ENCODE results near the gene KCNMA1.
"Not testable (repeated sequence)": the region's sequence is repeated elsewhere in the genome, so short reads cannot be mapped to it uniquely, and the experiment has no call there.

KCNMA1 gene

DNA sequence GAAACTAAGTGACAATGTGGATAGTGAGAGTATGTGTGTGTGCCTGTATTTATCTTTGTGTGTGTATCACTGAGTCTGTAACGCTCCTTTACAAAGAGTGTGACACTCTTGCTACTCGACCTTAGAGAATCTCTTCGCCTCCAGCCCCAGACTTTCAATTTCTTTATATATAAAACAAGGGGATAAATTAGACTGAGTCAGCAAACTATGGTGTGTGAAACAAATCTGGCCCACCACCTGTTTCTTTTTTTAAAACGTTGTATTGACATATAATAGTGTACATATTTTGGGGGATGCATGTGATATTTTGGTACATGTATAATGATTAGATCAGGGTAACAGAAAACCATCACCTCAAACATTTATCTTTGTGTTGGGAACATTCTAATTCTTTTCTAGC, 240.5 kb downstream of the KCNMA1 start:
- no peaks in the 10 kb centered on the region for H3K27me3 ChIP-seq (replicated peaks; ENCODE audit: control insufficient read depth, insufficient read depth, low read length, poor library complexity, severe bottlenecking)
- DNase-seq, result no peak
- H3K4me1 ChIP-seq (ENCODE audit: control insufficient read depth, insufficient read depth, low read length, poor library complexity, severe bottlenecking), result no peaks in the 10 kb centered on the region
- H3K36me3 ChIP-seq (ENCODE audit: control insufficient read depth, insufficient read depth, low read length), result no peaks in the 10 kb centered on the region
- H3K9me3 ChIP-seq (ENCODE audit: control insufficient read depth, low read length), result no peaks in the 10 kb centered on the region
- no peak overlapping the region for H3K27ac ChIP-seq (ENCODE audit: insufficient read depth, low read length, poor library complexity, severe bottlenecking)
- no peak overlapping the region for H3K4me3 ChIP-seq (ENCODE audit: insufficient read depth, low read depth, low read length, poor library complexity, severe bottlenecking)

DNA sequence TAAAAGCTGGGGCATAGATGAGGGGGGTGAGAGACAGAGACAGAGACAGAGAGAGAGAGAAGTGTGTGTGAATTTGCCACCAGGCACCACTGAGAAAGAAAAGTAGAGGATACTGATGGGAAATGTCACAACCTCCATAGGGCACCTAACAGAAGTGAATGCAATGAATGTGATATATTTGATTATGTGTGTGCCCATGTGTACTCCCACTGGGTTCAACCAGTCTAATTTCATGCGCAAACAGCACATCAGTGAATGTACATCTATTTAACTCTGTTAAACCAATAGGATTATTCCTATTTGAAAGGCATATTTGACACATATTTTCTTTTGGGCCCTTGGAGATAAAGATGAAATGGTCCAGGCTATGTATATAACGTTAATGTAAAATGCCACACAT, 241.3 kb downstream of the KCNMA1 start:
- Histone ChIP-seq H3K36me3 (ENCODE audit: control insufficient read depth, insufficient read depth, low read length) (no peaks in the 10 kb centered on the region), H3K27ac (ENCODE audit: insufficient read depth, low read length, poor library complexity, severe bottlenecking) (no peak overlapping the region), H3K9me3 (ENCODE audit: control insufficient read depth, low read length) (no peaks in the 10 kb centered on the region), H3K4me3 (ENCODE audit: insufficient read depth, low read depth, low read length, poor library complexity, severe bottlenecking) (no peak overlapping the region), H3K4me1 (ENCODE audit: control insufficient read depth, insufficient read depth, low read length, poor library complexity, severe bottlenecking) (no peaks in the 10 kb centered on the region), H3K27me3 (replicated peaks; ENCODE audit: control insufficient read depth, insufficient read depth, low read length, poor library complexity, severe bottlenecking) (no peaks in the 10 kb centered on the region)
- no peak for DNase-seq

DNA sequence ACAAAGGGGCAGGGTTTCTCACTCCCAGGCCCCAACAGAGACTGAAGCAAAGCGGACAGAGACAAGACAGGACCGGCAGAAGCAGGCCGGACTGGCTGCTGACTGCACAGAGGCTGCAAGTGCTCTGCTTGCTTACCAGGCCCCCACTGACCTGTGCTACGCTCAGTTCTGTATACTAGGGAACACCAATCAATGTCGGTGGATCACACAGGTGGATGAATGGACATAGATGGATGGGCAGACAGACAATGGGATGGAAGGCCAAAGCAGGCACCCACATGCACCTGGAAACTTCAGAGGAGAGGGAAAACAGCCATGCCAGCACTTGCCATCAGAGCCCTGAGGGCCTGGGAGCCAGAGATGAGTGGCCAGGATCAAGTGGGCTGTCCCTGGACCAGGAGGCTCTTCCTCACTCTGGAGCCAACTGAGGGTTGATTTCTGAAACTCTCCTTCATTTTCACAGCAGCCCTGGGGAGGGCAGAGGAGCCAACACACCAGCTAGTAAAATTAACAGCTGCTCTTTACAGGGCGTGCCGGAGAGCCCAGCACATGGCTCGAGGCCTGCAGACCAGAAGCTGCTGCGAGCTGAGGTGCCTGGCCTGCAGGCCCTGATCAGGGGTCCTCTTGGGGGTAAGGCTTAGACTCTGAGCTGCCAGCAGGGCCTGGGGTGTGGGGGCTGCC, 243.6 kb downstream of the KCNMA1 start:
- no peaks in the 10 kb centered on the region for H3K27me3 ChIP-seq (replicated peaks; ENCODE audit: control insufficient read depth, insufficient read depth, low read length, poor library complexity, severe bottlenecking)
- no peaks in the 10 kb centered on the region for H3K36me3 ChIP-seq (ENCODE audit: control insufficient read depth, insufficient read depth, low read length)
- H3K4me3 ChIP-seq (ENCODE audit: insufficient read depth, low read depth, low read length, poor library complexity, severe bottlenecking), result no peak overlapping the region
- no peak for DNase-seq
- H3K9me3 ChIP-seq (ENCODE audit: control insufficient read depth, low read length), result no peaks in the 10 kb centered on the region
- no peak overlapping the region for H3K27ac ChIP-seq (ENCODE audit: insufficient read depth, low read length, poor library complexity, severe bottlenecking)
- no peaks in the 10 kb centered on the region for H3K4me1 ChIP-seq (ENCODE audit: control insufficient read depth, insufficient read depth, low read length, poor library complexity, severe bottlenecking)

DNA sequence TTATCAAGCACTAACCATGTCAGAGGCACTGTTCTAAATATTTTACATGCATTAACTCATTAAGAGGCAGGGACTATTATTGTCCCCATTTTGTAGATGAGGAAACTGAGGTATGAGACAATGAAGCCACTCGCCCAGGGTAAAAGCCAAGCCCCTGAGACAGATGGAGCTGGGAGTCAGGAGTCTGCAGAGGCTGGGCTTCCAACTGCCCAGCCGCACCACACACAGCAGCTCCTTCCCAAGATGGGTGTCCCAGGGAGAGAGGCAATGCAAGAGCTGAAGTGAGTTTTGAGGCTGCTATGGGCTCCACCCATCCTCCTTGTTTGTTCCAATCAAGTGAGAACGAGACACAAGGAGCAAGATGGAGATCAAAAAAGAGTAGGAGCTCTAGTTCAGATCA, 244.2 kb downstream of the KCNMA1 start:
- H3K36me3 ChIP-seq (ENCODE audit: control insufficient read depth, insufficient read depth, low read length), result no peaks in the 10 kb centered on the region
- no peaks in the 10 kb centered on the region for H3K9me3 ChIP-seq (ENCODE audit: control insufficient read depth, low read length)
- no peak overlapping the region for H3K4me3 ChIP-seq (ENCODE audit: insufficient read depth, low read depth, low read length, poor library complexity, severe bottlenecking)
- no peaks in the 10 kb centered on the region for H3K27me3 ChIP-seq (replicated peaks; ENCODE audit: control insufficient read depth, insufficient read depth, low read length, poor library complexity, severe bottlenecking)
- no peak for DNase-seq
- H3K27ac ChIP-seq (ENCODE audit: insufficient read depth, low read length, poor library complexity, severe bottlenecking), result no peak overlapping the region
- H3K4me1 ChIP-seq (ENCODE audit: control insufficient read depth, insufficient read depth, low read length, poor library complexity, severe bottlenecking), result no peaks in the 10 kb centered on the region

DNA sequence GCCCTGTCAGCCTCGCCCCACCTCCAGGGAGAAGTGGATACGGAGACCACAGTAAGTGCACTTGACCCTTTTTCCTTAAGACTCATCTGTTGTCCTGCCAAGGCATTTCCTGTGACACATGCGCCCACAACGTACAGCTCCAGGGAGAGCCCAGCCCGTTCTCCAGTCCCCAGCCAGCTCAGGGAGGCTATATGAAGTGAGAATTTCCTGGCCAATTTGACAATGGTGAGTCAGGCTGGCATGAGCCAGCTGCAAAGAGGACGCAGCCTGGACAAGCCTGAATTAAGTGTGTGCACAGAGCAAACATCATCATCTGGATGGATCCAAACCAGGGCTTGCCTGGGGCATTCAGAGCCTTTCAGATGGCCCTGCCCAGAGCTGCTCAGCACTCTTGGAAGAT, 244.8 kb downstream of the KCNMA1 start:
- H3K36me3 ChIP-seq (ENCODE audit: control insufficient read depth, insufficient read depth, low read length), result no peaks in the 10 kb centered on the region
- no peaks in the 10 kb centered on the region for H3K4me1 ChIP-seq (ENCODE audit: control insufficient read depth, insufficient read depth, low read length, poor library complexity, severe bottlenecking)
- no peak overlapping the region for H3K4me3 ChIP-seq (ENCODE audit: insufficient read depth, low read depth, low read length, poor library complexity, severe bottlenecking)
- no peaks in the 10 kb centered on the region for H3K9me3 ChIP-seq (ENCODE audit: control insufficient read depth, low read length)
- no peaks in the 10 kb centered on the region for H3K27me3 ChIP-seq (replicated peaks; ENCODE audit: control insufficient read depth, insufficient read depth, low read length, poor library complexity, severe bottlenecking)
- H3K27ac ChIP-seq (ENCODE audit: insufficient read depth, low read length, poor library complexity, severe bottlenecking), result no peak overlapping the region
- no peak for DNase-seq

DNA sequence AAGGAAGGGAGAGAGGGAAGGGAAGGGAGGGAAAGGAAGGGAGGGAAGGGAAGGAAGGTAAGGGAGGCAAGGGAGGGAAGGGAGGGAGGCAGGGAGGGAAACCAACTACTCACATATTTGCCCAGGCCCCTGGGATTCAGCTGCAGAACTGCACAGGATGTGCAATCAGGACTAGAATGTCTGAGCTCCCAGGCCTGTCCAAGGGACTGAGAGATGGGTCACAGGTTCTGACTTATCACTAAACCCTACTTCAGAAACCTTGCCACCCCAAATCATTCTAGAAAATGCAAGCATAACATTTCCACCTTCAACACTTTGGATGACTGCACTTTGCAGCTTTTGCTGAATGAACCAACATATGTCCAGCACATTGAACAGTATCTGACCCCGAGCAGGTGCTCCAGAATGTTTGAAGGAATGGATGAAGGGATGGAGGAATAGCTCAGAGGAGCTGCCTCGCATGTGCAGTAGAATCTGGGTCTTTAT, 245.3 kb downstream of the KCNMA1 start:
- Histone ChIP-seq H3K36me3 (ENCODE audit: control insufficient read depth, insufficient read depth, low read length) (no peaks in the 10 kb centered on the region), H3K9me3 (ENCODE audit: control insufficient read depth, low read length) (no peaks in the 10 kb centered on the region), H3K27ac (ENCODE audit: insufficient read depth, low read length, poor library complexity, severe bottlenecking) (no peak overlapping the region), H3K4me1 (ENCODE audit: control insufficient read depth, insufficient read depth, low read length, poor library complexity, severe bottlenecking) (no peaks in the 10 kb centered on the region), H3K27me3 (replicated peaks; ENCODE audit: control insufficient read depth, insufficient read depth, low read length, poor library complexity, severe bottlenecking) (no peaks in the 10 kb centered on the region), H3K4me3 (ENCODE audit: insufficient read depth, low read depth, low read length, poor library complexity, severe bottlenecking) (no peak overlapping the region)
- no peak for DNase-seq

DNA sequence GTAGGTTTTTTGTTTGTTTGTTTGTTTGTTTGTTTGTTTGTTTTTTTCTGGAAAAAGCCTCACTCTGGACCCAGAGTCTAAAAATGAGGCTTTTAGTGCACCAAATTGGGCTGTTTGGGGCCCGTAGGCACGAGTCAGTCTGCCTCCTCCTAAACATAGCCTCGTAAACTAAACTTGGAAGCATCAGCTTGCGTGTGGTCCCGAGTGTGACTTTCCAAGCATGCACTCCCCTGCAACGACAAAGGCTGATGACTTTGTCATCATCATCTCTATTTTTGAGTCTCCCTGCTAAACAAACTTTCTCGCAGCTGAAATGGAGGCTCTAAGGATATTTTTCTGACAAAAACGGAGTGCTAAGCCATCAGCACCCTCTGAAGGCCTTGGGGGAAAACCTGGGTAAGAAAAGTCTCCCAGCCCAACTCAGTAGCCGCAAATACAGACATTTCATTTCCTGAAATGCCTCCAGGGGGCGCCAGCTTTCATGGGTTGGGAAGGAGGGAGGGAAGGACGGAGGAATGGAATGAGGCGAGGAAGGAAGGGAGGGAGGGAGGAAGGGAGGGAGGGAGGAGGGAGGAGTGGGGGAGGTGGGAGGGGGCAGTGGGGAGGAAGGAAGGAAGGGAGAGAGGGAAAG, 245.9 kb downstream of the KCNMA1 start:
- Histone ChIP-seq H3K27ac (ENCODE audit: insufficient read depth, low read length, poor library complexity, severe bottlenecking) (no peak overlapping the region), H3K9me3 (ENCODE audit: control insufficient read depth, low read length) (no peaks in the 10 kb centered on the region), H3K27me3 (replicated peaks; ENCODE audit: control insufficient read depth, insufficient read depth, low read length, poor library complexity, severe bottlenecking) (no peaks in the 10 kb centered on the region), H3K4me3 (ENCODE audit: insufficient read depth, low read depth, low read length, poor library complexity, severe bottlenecking) (no peak overlapping the region), H3K4me1 (ENCODE audit: control insufficient read depth, insufficient read depth, low read length, poor library complexity, severe bottlenecking) (no peaks in the 10 kb centered on the region), H3K36me3 (ENCODE audit: control insufficient read depth, insufficient read depth, low read length) (no peaks in the 10 kb centered on the region)
- DNase-seq, result no peak

DNA sequence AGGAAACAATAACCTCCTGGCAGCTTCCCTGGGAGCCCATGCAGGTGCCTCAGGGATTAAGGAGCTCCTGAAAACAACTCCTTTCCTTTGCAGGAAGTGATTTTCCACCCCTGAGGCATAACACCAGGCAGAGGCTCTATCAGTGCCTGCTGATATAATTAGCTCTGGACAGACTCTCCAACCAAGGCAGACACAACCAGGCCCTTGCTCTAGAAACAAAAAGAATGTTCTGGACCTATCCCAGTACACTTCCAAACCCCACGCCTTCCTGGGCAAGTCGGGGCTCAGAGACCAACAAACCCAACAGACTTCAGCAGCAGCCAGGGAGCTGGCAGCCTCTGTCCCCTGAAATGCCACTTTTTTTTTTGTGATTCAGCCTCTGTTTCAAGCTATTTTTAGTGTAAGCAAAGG, 247.1 kb downstream of the KCNMA1 start:
- H3K27me3 ChIP-seq (replicated peaks; ENCODE audit: control insufficient read depth, insufficient read depth, low read length, poor library complexity, severe bottlenecking), result no peaks in the 10 kb centered on the region
- H3K4me1 ChIP-seq (ENCODE audit: control insufficient read depth, insufficient read depth, low read length, poor library complexity, severe bottlenecking), result no peaks in the 10 kb centered on the region
- no peak overlapping the region for H3K4me3 ChIP-seq (ENCODE audit: insufficient read depth, low read depth, low read length, poor library complexity, severe bottlenecking)
- H3K27ac ChIP-seq (ENCODE audit: insufficient read depth, low read length, poor library complexity, severe bottlenecking), result no peak overlapping the region
- H3K9me3 ChIP-seq (ENCODE audit: control insufficient read depth, low read length), result no peaks in the 10 kb centered on the region
- no peaks in the 10 kb centered on the region for H3K36me3 ChIP-seq (ENCODE audit: control insufficient read depth, insufficient read depth, low read length)
- no peak for DNase-seq

DNA sequence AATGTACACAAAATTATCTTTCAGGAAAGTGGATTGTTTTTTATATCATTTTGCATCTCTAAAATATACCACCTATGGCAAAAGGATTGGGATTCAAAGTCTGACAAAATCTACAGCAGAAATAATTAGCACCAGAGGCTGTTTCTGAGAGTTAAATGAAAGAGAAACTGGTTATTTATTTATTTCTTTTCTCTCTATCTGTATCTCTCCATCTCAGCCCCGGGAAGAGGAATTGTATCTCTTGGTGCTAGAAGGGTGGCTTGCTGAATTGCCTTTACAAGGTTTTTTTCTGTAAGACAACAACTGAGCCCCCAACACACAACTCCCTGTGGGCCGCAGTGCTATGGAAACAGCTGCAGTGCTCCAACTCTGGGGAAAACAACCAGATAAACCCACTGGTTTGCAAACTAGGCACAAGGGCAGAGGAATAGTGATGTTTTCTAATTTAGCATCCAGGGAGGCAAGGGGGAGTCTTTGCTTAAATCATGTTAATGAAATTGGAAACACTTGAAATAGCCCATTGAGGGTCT, 249.0 kb downstream of the KCNMA1 start:
- H3K4me1 ChIP-seq (ENCODE audit: control insufficient read depth, insufficient read depth, low read length, poor library complexity, severe bottlenecking), result no peaks in the 10 kb centered on the region
- no peak overlapping the region for H3K4me3 ChIP-seq (ENCODE audit: insufficient read depth, low read depth, low read length, poor library complexity, severe bottlenecking)

DNA sequence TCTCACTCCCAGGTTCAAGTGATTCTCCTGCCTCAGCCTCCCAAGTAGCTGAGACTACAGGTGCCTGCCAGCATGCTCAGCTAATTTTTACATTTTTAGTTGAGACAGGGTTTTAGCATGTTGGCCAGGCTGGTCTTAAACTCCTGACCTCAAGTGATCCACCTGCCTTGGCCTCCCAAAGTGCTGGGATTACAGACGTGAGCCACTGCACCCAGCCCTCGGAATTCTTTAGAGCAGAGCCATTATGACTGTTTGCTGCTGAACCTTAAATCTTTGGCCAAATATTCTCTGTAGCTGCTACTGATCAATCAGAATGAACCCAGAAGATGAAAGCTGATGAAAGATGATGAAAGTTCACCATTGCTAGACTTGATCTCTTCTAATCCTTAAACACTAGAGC, 249.9 kb downstream of the KCNMA1 start:
- not testable (repeated sequence) for H3K4me1 ChIP-seq (ENCODE audit: control insufficient read depth, insufficient read depth, low read length, poor library complexity, severe bottlenecking); H3K27me3 ChIP-seq (replicated peaks; ENCODE audit: control insufficient read depth, insufficient read depth, low read length, poor library complexity, severe bottlenecking); DNase-seq; H3K27ac ChIP-seq (ENCODE audit: insufficient read depth, low read length, poor library complexity, severe bottlenecking); H3K9me3 ChIP-seq (ENCODE audit: control insufficient read depth, low read length); H3K4me3 ChIP-seq (ENCODE audit: insufficient read depth, low read depth, low read length, poor library complexity, severe bottlenecking); H3K36me3 ChIP-seq (ENCODE audit: control insufficient read depth, insufficient read depth, low read length)

More for the DNA sequence above, 249.0 kb downstream of the KCNMA1 start:
- no peaks in the 10 kb centered on the region for H3K27me3 ChIP-seq (replicated peaks; ENCODE audit: control insufficient read depth, insufficient read depth, low read length, poor library complexity, severe bottlenecking)
- no peaks in the 10 kb centered on the region for H3K9me3 ChIP-seq (ENCODE audit: control insufficient read depth, low read length)
- no peak for DNase-seq
- no peaks in the 10 kb centered on the region for H3K36me3 ChIP-seq (ENCODE audit: control insufficient read depth, insufficient read depth, low read length)
- H3K27ac ChIP-seq (ENCODE audit: insufficient read depth, low read length, poor library complexity, severe bottlenecking), result no peak overlapping the region

Data from effector memory CD4-positive, alpha-beta T cell (primary cell).